Calu3 (cell line): ENCODE measurements around the gene FBXO2. TPM values are rescaled to one million over a fixed set of nuclear protein-coding genes. Genes with fewer than 3 reads are reported as not detected.

Source experiments
- BruUV-seq: library from RNA; stranded (reverse); fragments of 400-500 nt; replicated peaks from 2 replicates; lab custom pipeline; 2021; lab: Mats Ljungman, UMichigan
- CTCF ChIA-PET: fragments of 300-600 bp; sonication (Branson Sonifier 250); formaldehyde crosslinking; loops from one replicate; lab custom pipeline; 2022; ENCODE audit warnings: antibody characterized with exemption; lab: Charles Lee
- DNase-seq: peaks from one replicate; pipeline ENCODE4 v3.0.0; 2022
- H3K27ac Mint-ChIP-seq: one replicate; pipeline ENCODE4 v1.8.0; 2022; ENCODE audit warnings: mixed read lengths; ENCODE audit not compliant: unreplicated experiment
- H3K27me3 Mint-ChIP-seq: one replicate; pipeline ENCODE4 v1.8.0; 2022; ENCODE audit warnings: mixed read lengths; ENCODE audit not compliant: unreplicated experiment
- H3K36me3 Mint-ChIP-seq: one replicate; pipeline ENCODE4 v1.8.0; 2022; ENCODE audit warnings: mild to moderate bottlenecking, moderate library complexity, mixed read lengths; ENCODE audit not compliant: insufficient read depth, unreplicated experiment
- H3K4me1 Mint-ChIP-seq: one replicate; pipeline ENCODE4 v1.8.0; 2022; ENCODE audit warnings: mild to moderate bottlenecking, low read depth, mixed read lengths; ENCODE audit not compliant: unreplicated experiment
- H3K4me3 Mint-ChIP-seq: one replicate; pipeline ENCODE4 v1.8.0; 2022; ENCODE audit warnings: mild to moderate bottlenecking, low read depth, moderate library complexity, mixed read lengths; ENCODE audit not compliant: unreplicated experiment
- H3K9me3 Mint-ChIP-seq: one replicate; pipeline ENCODE4 v1.8.0; 2022; ENCODE audit warnings: low read depth, mixed read lengths; ENCODE audit not compliant: unreplicated experiment
- intact Hi-C: fragments of 100-400 bp; cut with micrococcal nuclease; formaldehyde crosslinking; loops from one replicate; pipeline ENCODE4 v1.10.0; 2022; ENCODE audit not compliant: unreplicated experiment
- total RNA-seq: library from RNA; stranded (reverse); gene quantifications from 2 replicates; pipeline ENCODE4 v1.2.3, GENCODE V29; 2022
- TF ChIP-seq, protein P1 (sequence below): fragments of 200-600 bp; IDR thresholded peaks from one replicate; pipeline ENCODE4 v1.8.0; 2022; ENCODE audit warnings: antibody characterized with exemption; ENCODE audit not compliant: unreplicated experiment

The FBXO2 gene
- total RNA-seq, 1 experiment from 2014 or later, result 3.3 TPM

DNA sequence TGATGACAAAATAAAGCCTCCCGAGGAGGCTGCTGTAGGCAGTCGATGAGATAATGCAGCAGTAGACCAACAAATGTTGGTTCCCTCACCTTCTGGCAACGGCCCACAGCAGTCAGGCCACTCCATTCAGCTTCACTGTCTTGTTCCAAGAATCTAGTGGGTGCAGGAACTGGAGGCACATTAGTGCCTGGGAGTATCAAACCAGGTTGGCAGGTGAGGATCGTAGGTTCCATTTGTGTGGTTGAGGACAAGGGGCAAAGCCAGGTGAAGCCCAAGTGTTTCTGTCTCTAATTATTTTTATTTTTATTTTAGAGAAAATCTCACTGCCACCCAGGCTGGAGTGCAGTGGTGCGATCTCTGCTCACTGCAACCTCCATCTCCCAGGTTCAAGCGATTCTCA lies 13.3 kb downstream of the FBXO2 start:
- intact Hi-C loops, result loop anchor here (5.0 kb wide), 1 partner anchor 299 kb away; no protein-coding TSS in a partner anchor
- CTCF ChIA-PET, result interaction anchor here (0.8 to 2.2 kb wide), 3 partner anchors 132 to 603 kb away, joined by 3 to 7 read pairs (median 4); no protein-coding TSS in a partner anchor
- Mint-ChIP-seq H3K4me1 (no peaks in the 10 kb centered on the region), H3K27me3 (peaks cover 61% of the 10 kb centered on the region), H3K27ac (no peak overlapping the region), H3K4me3 (no peak overlapping the region), H3K9me3 (no peaks in the 10 kb centered on the region), H3K36me3 (no peaks in the 10 kb centered on the region)
- DNase-seq, result no peak
- no TSS peak for BruUV-seq
- TF ChIP-seq, protein P1, sequence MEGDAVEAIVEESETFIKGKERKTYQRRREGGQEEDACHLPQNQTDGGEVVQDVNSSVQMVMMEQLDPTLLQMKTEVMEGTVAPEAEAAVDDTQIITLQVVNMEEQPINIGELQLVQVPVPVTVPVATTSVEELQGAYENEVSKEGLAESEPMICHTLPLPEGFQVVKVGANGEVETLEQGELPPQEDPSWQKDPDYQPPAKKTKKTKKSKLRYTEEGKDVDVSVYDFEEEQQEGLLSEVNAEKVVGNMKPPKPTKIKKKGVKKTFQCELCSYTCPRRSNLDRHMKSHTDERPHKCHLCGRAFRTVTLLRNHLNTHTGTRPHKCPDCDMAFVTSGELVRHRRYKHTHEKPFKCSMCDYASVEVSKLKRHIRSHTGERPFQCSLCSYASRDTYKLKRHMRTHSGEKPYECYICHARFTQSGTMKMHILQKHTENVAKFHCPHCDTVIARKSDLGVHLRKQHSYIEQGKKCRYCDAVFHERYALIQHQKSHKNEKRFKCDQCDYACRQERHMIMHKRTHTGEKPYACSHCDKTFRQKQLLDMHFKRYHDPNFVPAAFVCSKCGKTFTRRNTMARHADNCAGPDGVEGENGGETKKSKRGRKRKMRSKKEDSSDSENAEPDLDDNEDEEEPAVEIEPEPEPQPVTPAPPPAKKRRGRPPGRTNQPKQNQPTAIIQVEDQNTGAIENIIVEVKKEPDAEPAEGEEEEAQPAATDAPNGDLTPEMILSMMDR, result no peak

DNA sequence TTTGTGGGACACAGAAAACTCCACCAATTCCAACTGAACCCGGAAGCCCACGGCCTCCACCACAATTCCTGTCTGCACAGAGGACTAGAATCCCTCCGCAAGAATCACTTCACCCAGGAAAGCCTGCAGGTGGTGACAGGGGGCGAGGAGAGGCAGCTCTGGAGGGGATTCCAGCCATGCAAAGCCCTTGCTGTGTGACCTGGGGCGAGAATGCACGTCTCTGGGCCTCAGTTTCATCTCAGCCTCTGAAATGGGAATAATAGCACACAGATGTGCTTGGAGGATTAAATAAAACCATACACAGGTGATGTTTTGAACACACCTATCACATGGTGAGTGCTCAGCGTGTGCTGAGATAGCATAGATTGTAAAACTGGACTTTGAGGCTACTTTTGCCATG lies 14.1 kb downstream of the FBXO2 start:
- Mint-ChIP-seq H3K4me3 (no peak overlapping the region), H3K4me1 (no peaks in the 10 kb centered on the region), H3K27ac (no peak overlapping the region), H3K36me3 (no peaks in the 10 kb centered on the region), H3K27me3 (peaks cover 69% of the 10 kb centered on the region), H3K9me3 (no peaks in the 10 kb centered on the region)
- DNase-seq, result no peak
- intact Hi-C loops, result loop anchor here (5.0 kb wide), 1 partner anchor 298 kb away; no protein-coding TSS in a partner anchor
- BruUV-seq, result no TSS peak
- TF ChIP-seq, protein P1, result no peak
- CTCF ChIA-PET, result no interaction called here

GRCh38 chr1:11639372-11639771 lies 14.9 kb downstream of the FBXO2 start:
- H3K4me1 Mint-ChIP-seq, result no peaks in the 10 kb centered on the region
- BruUV-seq, result no TSS peak
- no peaks in the 10 kb centered on the region for H3K9me3 Mint-ChIP-seq
- intact Hi-C loops, result no loop called here
- no peak overlapping the region for H3K27ac Mint-ChIP-seq
- DNase-seq, result no peak
- TF ChIP-seq, protein P1, result no peak
- no peak overlapping the region for H3K4me3 Mint-ChIP-seq
- no peaks in the 10 kb centered on the region for H3K36me3 Mint-ChIP-seq
- peaks cover 73% of the 10 kb centered on the region for H3K27me3 Mint-ChIP-seq
- CTCF ChIA-PET, result no interaction called here

DNA sequence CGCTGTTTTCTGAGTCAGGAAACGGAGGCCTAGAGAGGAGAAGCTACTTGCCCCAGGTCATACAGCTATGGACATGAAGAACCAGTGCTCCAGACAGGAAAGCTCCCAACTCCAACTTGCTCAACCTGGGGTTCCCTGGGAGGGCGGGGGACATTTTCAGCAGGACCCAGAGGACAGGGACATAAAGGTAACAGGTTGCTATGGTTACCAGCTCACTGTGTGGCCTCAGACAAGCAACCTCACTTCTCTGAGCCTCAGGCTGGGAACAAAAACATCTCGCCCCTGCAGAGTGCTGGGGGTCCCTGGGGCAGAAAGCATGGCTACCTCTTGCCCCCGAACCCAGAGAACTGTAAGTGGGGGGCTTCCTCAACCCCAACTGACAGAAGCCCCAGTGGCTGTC lies 16.1 kb downstream of the FBXO2 start:
- intact Hi-C loops, result no loop called here
- H3K27ac Mint-ChIP-seq, result no peak overlapping the region
- peaks cover 66% of the 10 kb centered on the region for H3K27me3 Mint-ChIP-seq
- no peaks in the 10 kb centered on the region for H3K4me1 Mint-ChIP-seq
- CTCF ChIA-PET, result interaction anchor here (0.6 kb wide), 1 partner anchor 293 kb away, joined by 3 read pairs; no protein-coding TSS in a partner anchor
- TF ChIP-seq, protein P1, result no peak
- BruUV-seq, result no TSS peak
- no peaks in the 10 kb centered on the region for H3K9me3 Mint-ChIP-seq
- H3K36me3 Mint-ChIP-seq, result no peaks in the 10 kb centered on the region
- DNase-seq, result no peak
- no peak overlapping the region for H3K4me3 Mint-ChIP-seq
